ENCODE results near the gene IGSF21. TPM values are rescaled to one million over a fixed set of nuclear protein-coding genes. Genes with fewer than 3 reads are reported as not detected.

The IGSF21 gene
- polyA plus RNA-seq (ENCODE audit: insufficient read length in 4 of 4), result under 1 TPM; 0.18 to 0.71 (median 0.49) TPM

DNA sequence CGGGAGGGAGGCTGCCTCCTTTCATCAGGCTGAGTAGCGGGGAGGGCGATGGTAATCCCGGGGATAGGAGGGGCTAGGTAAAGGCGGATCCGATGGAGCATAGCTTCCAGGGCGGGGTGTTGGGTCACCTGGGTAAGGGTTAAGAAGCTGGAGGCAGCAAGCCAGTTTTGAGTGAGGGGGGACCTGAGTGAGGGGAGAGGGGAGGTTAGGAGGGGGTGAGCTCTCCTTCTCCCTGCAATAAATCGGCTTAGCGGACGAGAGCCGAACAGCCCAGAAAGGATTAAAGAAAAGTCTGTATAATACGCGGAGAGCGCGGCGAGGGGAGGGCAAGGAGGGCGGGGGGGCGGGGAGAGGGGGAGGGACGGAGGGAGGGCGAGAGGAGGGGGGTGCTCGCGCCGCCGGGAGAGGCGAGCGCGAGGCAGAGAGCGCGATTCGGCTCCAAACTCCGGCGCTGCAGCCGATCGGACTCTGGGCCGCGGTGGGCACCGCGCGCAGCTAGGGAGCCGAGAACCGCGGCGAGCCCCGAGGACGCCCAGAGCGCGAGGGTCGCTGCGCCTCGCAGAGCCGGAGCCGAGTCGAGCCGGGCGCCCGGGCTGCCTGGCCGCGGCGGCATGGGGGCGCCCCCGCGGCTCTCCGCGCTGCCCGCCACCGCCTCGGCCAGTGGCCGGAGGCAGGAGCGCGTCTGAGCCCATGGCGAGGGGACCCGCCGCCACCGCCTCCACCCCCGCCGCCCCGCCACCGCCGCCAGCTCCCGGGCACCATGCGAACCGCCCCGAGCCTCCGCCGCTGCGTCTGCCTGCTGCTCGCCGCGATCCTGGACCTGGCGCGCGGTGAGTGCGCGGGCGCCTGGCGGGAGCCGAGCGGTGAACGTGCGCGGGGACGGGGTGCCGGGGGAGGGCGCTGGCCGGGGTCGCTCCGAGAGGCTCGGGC, at the start of gene IGSF21:
Gene IGSF21 (plus strand): TSS at position 430 of the 930 bp plus-strand sequence. CDS start 331 bp downstream, at position 761.
- DNase-seq (ENCODE audit: low read depth in 4 of 4, low spot score in 2 of 4), result no peak

DNA sequence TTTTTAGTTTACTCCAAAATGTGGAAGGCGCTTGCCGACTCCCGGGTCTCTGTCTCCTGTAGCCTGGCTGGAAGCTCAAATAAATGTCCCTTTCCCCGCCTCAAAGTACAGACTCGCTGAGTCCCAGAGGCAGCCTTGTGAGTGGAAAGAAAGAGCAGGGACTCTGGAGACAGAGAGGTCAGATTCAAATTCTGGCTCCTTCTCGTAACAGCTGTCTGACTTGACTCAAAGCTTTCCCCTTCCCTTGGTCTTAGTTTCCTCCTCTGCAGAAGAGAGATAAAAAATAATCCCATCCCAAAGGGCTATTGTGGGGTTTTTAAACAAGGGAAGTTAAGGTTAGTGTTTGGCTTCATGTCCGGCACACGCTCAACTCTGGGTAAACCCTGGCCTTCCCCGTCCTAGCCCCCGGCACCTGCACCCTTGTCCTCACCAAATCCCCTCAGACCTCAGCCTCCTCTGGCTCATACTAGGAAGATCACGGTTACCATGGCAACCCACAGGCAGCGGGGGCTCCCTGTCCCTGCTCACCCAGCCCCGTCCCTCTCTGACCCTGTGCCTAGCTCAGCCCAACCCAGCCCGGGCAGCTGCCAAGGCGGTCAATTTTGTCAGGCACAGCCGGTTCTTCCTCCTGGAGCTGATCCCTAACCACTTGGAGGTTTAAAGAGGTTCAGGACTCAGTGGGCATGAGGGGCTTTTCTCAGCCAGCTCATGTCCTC, 49.2 kb upstream of the IGSF21 start:
- DNase-seq (ENCODE audit: low read depth in 4 of 4, low spot score in 2 of 4), result no peak

DNA sequence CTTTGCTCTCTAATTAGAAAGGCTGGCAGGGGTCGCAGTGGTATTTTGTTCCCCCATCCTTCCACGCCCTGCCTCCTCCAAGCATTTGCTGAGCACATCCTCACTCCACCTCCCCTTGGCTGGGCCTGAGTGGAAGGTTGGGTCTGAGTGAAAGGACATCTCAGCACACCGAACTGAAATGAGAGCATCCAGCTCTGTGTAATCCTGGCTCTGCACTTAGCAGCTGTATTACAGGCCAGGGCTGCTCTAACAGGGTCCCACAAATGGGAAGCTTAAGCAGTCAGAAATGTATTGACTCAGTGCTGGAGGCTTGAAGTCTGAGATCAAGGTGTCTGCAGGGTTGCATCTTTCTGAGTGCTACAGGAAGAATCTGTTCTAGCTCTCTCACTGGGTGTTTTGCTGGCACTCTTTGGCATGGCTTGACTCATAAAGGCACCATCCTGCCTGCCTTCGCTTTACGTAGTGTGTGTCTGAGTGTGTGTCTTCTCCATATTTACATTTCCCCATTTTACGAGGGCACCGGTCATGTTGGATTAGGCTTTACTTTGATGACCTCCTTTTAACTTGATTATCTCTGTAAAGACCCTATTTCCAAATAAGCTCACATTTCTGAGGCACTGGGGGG, 48.5 kb upstream of the IGSF21 start:
- DNase-seq (ENCODE audit: low read depth in 4 of 4, low spot score in 2 of 4), result no peak

DNA sequence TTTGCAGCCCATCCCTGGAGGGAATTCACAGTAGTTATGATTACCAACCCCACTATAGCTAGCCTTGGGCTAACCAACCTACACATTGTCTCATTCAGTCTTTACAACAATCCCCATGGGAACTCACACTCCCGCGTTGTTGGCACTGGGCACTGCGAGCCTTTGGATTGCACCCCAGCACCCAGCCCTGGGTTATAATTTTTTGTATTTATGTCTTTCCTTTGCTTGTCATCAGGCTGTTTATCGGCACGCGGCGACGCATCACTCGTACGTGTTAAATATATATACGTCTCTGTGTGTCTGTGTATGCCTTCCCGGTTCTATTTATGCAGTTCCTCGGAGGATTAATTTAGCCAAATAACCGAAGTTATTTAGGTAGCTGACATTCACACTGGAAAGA, 47.2 kb upstream of the IGSF21 start:
- no peak for DNase-seq (ENCODE audit: low read depth in 4 of 4, low spot score in 2 of 4)

DNA sequence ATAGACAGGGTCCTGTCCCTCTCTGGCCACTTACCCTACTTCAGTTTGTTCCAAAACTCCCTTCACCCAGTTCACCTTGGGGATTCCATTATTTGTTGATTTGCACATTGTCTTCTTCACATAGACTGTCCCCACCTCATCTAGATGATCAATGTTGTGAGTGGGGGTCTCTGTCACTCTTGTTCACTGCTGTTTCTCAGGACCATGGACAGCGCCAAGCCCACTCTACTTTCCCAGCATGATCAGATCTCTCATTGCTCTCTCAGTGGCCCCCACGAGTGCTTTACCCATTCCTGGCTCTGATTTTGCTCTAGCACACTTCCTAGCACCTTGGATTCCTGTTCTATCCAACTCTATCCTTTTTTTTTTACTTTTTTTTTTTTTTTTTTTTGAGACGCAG, 45.4 kb upstream of the IGSF21 start:
- peak in 1 of 4 donors; percentile 10 for DNase-seq (ENCODE audit: low read depth in 4 of 4, low spot score in 2 of 4)

DNA sequence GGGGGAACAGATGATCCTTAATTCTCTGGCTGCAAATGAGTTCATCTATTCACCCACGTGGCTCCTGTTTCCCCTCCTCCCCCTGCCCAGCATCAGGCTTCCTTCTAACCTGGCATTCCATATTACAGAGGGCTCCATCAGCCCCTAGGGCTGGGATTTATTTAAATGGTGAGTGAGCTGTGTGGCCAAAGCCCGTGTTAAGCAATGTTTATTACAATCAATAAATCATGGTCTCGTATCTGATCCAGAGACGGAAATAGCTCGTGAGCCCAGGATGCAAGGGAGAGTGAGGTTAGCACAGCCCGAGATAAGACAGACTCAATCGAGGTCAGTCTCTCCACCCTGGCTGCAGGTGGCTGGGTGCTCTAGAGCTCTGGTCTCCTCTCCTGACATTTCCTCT, 43.1 kb upstream of the IGSF21 start:
- DNase-seq (ENCODE audit: low read depth in 4 of 4, low spot score in 2 of 4), result no peak

DNA sequence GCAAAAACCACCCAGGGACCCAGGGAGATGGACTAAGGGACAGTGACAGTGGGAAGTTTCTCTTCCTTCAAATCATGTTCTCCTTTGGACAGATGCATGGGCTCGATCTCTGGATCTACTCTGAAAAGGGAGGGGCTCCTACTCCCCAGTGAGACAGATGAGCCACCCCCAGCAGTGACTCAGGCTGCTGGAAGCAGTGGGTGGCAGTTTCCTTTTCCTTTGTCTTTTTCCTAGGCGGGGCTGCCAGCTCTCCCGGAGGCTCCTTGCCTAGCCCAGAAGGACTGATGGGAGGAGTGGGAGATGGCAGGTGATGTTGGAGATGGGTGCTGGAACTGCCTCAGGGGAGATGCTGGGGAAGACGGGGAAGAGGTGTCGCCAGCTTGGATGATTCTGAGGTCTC, 41.0 kb upstream of the IGSF21 start:
- DNase-seq (ENCODE audit: low read depth in 4 of 4, low spot score in 2 of 4), result no peak

DNA sequence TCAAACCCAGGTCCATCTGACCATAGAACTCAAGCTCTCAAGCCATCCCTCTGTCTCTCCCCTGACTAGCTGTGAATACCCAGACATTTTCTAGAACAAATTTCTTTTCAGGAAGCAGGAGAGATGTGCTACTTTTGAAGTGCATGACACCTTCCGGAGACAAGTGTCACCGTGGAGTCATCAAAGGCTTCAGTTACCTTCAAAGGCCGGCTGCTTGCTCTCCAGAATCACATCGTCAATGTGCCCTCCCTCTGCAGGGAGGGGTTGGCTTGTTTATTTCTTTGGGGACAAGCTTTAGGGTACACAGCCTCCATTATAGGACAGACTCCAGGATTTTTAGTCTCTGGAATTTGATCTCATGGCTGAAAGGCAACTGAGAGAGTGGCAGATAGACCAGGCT, 37.7 kb upstream of the IGSF21 start:
- DNase-seq (ENCODE audit: low read depth in 4 of 4, low spot score in 2 of 4), result no peak

DNA sequence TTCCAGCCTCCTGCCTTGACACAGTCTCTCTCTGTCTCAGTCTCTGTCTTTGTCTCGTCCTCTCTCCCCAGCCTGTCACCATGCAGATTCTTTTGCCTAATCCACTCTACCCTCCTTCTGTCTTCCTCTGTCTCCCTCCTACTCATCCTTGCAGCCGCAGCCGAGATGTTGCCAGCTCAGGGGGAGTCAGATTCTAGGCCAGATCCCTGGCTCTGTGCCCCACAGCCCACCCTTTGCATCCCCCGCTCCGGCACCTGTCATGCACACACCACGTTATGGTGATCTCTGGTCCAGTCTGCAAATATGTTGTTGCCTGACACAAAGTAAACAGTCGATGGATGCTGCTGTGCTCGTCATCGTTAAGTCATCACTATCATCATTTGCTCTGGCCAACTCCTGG, 35.5 kb upstream of the IGSF21 start:
- no peak for DNase-seq (ENCODE audit: low read depth in 4 of 4, low spot score in 2 of 4)

DNA sequence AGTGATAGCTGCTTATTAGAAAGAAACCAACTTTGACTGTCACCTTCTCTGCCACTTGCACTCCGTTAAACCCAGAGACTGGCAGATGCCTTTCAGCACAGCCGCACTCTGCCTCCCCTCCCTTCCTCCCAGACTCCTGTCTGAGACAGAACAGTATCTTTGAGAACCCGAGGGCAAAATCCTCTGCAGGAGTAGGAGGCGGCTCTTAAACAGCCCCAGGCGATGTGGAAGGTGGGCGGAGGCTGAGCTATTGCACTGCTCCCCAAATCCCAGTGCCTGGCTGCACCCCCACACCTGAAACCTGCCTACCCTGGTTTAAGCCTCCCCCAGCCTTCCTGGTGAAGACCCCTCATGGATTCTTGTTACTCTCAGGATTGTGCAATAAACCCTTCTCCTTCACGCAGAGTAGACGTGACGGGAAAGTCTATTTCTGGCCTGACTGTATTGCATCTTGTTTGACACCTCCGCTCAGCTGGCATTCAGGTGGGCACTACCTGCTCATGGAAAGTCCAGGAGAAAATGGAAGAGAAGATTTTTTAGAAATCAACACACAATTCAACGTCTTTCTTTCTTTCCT, 34.4 kb upstream of the IGSF21 start:
- DNase-seq (ENCODE audit: low read depth in 4 of 4, low spot score in 2 of 4), result no peak

DNA sequence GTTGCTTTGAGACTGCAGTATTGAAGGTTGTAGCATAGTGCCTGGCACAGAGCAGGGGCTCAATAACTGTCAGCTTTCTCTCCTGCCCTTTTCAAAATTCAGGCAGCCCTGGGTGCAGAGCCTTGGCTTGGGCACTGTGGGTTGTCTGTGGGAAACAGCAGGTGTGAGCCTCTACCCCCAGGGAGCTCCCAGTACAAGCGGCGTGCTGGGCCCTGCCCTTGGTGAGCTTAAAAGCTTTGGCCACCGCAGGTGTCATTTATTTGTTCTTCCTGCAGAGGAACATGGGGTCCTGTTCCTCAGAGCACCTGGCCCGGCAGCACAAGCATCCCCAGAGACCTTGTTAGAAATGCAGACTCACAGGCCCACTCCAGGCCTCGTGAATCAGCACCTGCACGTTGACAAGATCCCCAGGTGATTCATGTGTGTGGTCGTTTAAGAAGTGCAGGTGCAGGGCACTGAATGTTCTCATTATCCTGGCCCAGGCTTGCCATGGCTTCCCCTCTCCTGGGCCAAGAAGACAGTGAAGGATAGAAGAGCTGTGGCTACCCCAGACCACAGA, 29.9 kb upstream of the IGSF21 start:
- DNase-seq (ENCODE audit: low read depth in 4 of 4, low spot score in 2 of 4), result no peak

DNA sequence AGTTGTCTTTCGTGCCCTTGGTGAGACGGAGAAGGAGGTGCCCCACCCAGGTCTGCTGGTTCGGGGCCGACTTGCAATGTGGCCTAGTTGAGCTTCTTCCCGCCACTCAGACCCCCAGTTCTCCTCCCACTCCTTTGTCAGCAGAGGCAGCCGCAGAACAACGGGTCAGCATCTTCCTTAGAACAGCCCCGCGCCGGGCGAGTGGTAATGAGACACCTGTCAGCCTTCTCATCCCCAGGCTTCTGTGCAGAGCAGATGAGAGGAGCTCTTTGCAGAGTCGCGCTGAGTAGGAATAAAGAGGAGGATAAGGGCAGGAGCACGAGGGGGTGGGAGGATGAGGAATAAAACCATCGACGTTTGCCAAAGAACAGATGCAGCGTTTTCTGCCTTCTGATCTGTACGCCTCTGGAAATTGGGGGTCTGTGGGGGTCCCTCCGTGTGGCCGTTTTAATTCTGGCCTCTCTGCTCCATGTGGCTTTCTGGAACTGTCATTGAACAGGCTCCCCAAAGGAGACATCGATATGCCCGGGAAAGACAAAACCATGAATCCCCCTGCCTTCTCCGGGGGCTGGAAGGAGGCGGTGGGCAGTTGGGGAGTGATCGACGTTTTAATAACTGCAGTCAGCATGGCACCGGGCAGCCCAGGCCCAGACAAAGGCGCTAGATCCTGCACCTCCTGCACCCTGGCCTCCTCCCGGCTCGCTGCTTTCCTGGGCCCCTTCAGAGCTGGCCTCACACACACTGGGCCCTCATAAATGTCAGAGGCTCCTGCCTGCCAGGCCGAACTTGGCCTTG, 27.5 kb upstream of the IGSF21 start:
- no peak for DNase-seq (ENCODE audit: low read depth in 4 of 4, low spot score in 2 of 4)

DNA sequence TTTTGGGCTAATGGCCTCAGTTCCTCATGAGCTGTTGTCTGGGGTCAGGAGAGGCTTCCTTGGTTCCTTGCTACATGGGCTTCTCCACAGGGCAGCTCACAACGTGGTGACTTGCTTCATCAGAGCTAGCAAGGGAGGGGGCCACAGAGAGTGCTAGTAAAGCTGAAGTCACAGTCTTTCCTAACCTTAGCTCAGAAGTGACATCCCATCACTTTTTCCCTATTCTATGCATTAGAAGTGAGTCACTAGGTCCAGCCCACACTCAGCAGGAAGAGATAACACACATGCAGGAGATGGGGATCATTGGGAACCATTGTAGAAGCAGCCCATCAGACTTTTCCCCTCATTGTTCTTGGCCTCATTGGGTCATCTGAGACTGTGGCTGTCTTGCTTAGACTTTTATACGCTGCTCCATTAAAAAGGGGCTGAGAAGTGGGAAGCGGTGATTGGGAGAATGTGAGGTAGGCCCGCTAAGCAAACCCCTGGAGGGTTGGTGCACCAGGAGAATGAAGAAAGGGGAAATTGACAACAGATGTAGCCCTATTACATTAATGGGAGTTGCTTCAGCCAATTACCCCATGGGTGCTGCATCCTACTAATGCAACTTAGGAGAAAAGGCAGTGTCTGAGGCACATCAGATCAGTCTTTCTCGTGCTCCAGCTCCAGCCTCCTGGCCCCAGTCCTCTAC, 22.1 kb upstream of the IGSF21 start:
- DNase-seq (ENCODE audit: low read depth in 4 of 4, low spot score in 2 of 4), result no peak

DNA sequence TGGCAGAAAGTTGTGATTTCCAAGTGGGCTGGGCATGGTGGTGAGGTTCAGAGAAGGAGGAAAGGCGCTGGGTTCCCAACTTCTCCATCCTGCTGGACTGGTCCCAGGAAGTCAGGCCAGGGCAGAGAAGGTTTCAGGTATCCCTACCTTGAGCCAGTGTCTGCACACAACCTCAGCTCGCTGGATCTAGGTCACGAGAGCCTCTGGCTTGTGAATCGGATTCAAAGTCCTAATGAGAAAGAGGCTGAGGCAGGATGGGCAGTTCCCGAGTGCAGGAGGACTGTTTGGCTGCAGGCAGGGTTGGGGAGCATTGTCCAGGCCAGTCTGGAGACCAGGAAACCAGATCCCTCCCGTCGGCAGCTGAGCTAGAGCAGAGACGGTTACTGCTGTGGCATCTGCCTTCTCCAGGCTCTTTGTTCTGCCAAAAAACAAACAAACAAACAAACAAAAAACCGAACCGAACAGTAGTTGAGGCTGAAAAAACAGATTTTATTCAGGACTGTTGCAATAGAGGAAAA, 19.5 kb upstream of the IGSF21 start:
- no peak for DNase-seq (ENCODE audit: low read depth in 4 of 4, low spot score in 2 of 4)

DNA sequence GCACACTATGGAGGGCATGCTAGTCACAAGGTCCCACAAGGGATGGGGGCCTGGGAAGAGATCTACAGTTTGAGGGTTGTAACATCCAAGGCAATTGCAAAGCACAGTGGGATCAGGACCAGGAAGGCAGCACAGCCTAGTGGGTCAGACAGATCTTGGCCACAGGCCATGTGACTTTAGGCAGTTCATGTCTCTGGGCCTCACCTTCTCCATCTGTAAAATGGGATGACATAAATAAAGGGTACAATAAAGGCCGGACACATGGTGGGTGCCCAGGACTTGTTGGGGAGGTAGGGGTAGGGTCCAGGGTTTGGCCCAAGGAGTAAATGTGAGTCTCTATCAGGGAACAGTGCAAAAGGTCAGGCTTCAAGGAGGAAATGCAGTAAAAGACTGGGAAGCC, 18.1 kb upstream of the IGSF21 start:
- DNase-seq (ENCODE audit: low read depth in 4 of 4, low spot score in 2 of 4), result no peak

DNA sequence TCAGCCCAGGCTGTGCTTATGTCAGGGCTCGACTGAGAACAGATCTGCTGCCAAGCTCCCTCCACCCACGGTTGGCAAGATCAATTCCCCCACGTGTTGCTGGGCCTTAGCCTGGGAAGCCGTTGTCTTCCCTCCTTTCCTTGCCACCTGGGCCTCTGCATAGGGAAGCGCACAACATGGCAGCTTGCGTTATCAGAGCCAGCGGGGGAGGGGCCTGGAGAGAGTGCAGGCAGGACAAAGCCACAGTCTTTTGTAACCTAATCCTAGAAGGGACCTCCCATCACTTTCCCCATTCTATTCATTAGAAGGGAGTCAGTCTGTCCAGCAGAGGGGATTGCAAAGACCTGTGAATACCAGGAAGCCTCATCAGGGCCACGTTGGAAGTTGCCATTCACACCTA, 17.0 kb upstream of the IGSF21 start:
- DNase-seq (ENCODE audit: low read depth in 4 of 4, low spot score in 2 of 4), result no peak

DNA sequence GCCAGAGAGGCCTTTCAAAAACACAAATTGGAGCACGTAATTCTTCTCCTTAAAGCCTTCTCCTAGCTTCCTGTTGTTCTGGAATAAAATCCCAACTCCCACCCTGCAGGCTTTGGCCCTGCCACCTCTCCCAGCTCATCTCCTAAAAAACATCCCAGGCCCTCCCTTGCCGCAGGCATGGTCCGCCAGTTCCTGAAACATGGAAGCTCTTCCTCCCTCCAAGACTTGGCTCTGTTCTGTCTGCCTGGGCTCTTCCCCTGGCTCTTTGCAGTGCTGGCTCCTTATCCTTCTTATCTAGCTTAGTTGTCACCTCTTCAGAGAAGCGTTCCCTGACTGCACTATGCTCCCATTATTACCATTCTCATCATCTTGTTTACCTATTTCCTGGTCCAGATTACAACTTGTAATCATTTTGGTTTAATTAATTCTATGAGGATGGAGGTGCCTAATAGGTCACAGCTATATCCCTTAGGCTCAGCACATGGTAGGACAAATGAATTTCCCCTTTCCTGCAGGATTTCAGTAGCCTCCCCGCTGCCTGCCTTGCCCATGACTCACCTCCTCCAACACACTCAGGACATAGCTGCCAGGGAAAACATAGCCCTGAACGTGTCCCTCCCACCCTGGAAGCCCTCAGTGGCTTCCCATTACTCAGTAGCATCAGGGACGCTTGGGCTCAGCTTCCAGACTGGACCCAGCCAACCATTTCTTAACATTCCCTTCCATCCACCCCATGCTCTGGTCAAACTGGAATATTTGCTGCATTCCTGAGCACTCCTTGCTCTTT, 15.7 kb upstream of the IGSF21 start:
- no peak for DNase-seq (ENCODE audit: low read depth in 4 of 4, low spot score in 2 of 4)

DNA sequence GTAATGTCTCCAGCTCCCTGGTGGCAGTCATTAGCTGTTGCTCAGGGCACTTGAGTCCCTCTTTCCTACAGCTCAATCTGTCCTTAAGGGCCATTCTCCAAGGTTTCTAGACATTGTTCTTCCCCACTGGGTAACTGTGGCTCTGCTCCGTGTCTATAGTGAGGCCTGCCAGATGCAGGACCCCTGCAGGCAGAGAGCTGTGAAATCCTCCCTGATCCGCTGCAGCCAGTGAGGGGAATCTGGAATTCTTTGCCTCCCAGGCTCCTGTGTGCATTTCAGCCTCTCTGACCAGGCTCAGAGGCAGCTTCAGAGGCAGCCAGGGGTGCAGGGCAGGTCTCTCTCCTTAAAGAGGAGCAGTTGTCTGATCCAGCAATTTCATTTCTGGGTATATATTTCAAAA, 14.4 kb upstream of the IGSF21 start:
- no peak for DNase-seq (ENCODE audit: low read depth in 4 of 4, low spot score in 2 of 4)
